HepG2 (cell line): ENCODE measurements around the gene LRRC32. TPM values are rescaled to one million over a fixed set of nuclear protein-coding genes. Genes with fewer than 3 reads are reported as not detected.

Experiments used
- ATAC-seq: fragments of 200-7000 bp; cut with Tn5 transposase; 3 replicates; pipeline ENCODE4 v1.9.1; 2020; ENCODE audit warnings: mild to moderate bottlenecking, moderate library complexity
- BruUV-seq: library from RNA; stranded (reverse); fragments of 400-500 nt; replicated peaks from 2 replicates; lab custom pipeline; 2021; lab: Mats Ljungman, UMichigan
- CTCF ChIA-PET: fragments of 300-600 bp; formaldehyde crosslinking; extraction: SDS; loops from one replicate; lab custom pipeline; 2021; ENCODE audit warnings: low total read pairs, inconsistent platforms, low intra/inter-chr PET ratio; lab: Yijun Ruan, JAX
- POLR2A ChIA-PET: fragments of 350-600 bp; sonication (Branson Sonifier 250); formaldehyde crosslinking; loops from one replicate; lab custom pipeline; 2020; ENCODE audit warnings: antibody characterized with exemption, inconsistent platforms; lab: Yijun Ruan, JAX
- DNase-seq: peaks from one replicate; pipeline ENCODE4 v3.0.0-alpha.2; 2015; ENCODE audit warnings: low spot score
- FAIRE-seq: peaks from 3 replicates; lab custom pipeline; 2011; peaks lifted over from hg19 to GRCh38; lab: Jason Lieb, UNC
- H2AFZ ChIP-seq: one replicate; pipeline ENCODE4 v1.6.1; 2011; ENCODE audit warnings: low read length, inconsistent platforms
- H3K27ac ChIP-seq: fragments of 300-600 bp; 3 replicates; pipeline ENCODE4 v1.8.0; 2011; ENCODE audit warnings: mixed run types, mild to moderate bottlenecking, mixed read lengths, low read length, inconsistent platforms; ENCODE audit not compliant: insufficient read depth; ENCODE audit errors: extremely low read length
- H3K27me3 ChIP-seq, 2 experiments: fragments of 200-600 bp in 1 of 2; 2 replicates in 1 of 2; 3 replicates in 1 of 2; pipeline versions ENCODE4 v1.6.0 to v1.8.0; 2011; ENCODE audit warnings: low read length in 2 of 2, mild to moderate bottlenecking in 2 of 2, moderate library complexity in 2 of 2, inconsistent platforms in 1 of 2; ENCODE audit not compliant: insufficient read depth in 2 of 2, control insufficient read depth in 1 of 2
- H3K36me3 ChIP-seq, 2 experiments: fragments of 200-600 bp in 1 of 2; replicated peaks in 1 of 2; 2 replicates in 1 of 2; 3 replicates in 1 of 2; pipeline versions ENCODE4 v1.5.1 to v1.8.0; 2011; ENCODE audit warnings: low read length in 2 of 2, inconsistent platforms in 1 of 2; ENCODE audit not compliant: insufficient read depth in 2 of 2, control insufficient read depth in 1 of 2
- H3K4me1 ChIP-seq: 2 replicates; pipeline ENCODE4 v1.5.1; 2012; ENCODE audit warnings: low read length, inconsistent platforms; ENCODE audit not compliant: insufficient read depth
- H3K4me2 ChIP-seq: 2 replicates; pipeline ENCODE4 v1.6.0; 2011; ENCODE audit warnings: low read depth, low read length, inconsistent platforms
- H3K4me3 ChIP-seq, 3 experiments: fragments of 200-600 bp in 1 of 3; sonication (generic), shearing (Covaris generic) in 1 of 3; replicated peaks in 1 of 3; 2 replicates each; pipeline ENCODE4 v1.5.1; 2011 to 2016; ENCODE audit warnings: low read length in 3 of 3, inconsistent platforms in 2 of 3, low read depth in 2 of 3, mild to moderate bottlenecking in 2 of 3, control low read depth in 1 of 3, mixed read lengths in 1 of 3; ENCODE audit not compliant: insufficient read depth in 1 of 3
- H3K79me2 ChIP-seq: one replicate; pipeline ENCODE4 v1.6.1; 2011; ENCODE audit warnings: low read length, inconsistent platforms; ENCODE audit not compliant: insufficient read depth
- H3K9ac ChIP-seq: 2 replicates; pipeline ENCODE4 v1.6.0; 2011; ENCODE audit warnings: mild to moderate bottlenecking, low read depth, low read length, inconsistent platforms; ENCODE audit not compliant: insufficient read depth
- H3K9me3 ChIP-seq: 2 replicates; pipeline ENCODE4 v1.5.1; 2012; ENCODE audit warnings: mild to moderate bottlenecking, low read length
- H4K20me1 ChIP-seq: 2 replicates; pipeline ENCODE4 v1.6.0; 2011; ENCODE audit warnings: inconsistent platforms, mild to moderate bottlenecking, low read length, moderate library complexity; ENCODE audit not compliant: insufficient read depth
- NR2F6 ChIP-seq, 2 experiments: IDR thresholded peaks; 2 replicates each; pipeline ENCODE4 v1.6.1; 2016; ENCODE audit warnings: antibody characterized with exemption in 1 of 2, mild to moderate bottlenecking in 1 of 2
- PAXIP1 ChIP-seq: sonication (generic); formaldehyde crosslinking; conservative IDR thresholded peaks from 2 replicates; pipeline ENCODE4 v1.4.0; 2020; ENCODE audit warnings: mild to moderate bottlenecking, missing genetic modification reagents, moderate library complexity
- SAP130 ChIP-seq: IDR thresholded peaks from 2 replicates; pipeline ENCODE4 v1.6.1; 2016; ENCODE audit warnings: low read depth
- SRF ChIP-seq: IDR thresholded peaks from 2 replicates; pipeline ENCODE4 v1.6.1; 2011; ENCODE audit warnings: mild to moderate bottlenecking, low read depth, low read length, moderate library complexity
- TAF1 ChIP-seq: sonication (generic); formaldehyde crosslinking; IDR thresholded peaks from 2 replicates; pipeline ENCODE4 v1.4.0; 2020; ENCODE audit warnings: missing genetic modification reagents
- ZFX ChIP-seq: sonication (generic); formaldehyde crosslinking; IDR thresholded peaks from 2 replicates; pipeline ENCODE4 v1.4.0; 2020; ENCODE audit warnings: mild to moderate bottlenecking, low read depth, missing genetic modification reagents, moderate library complexity
- ZNF10 ChIP-seq: sonication (generic); formaldehyde crosslinking; IDR thresholded peaks from 2 replicates; pipeline ENCODE4 v1.4.0; 2020; ENCODE audit warnings: mild to moderate bottlenecking, low read depth, missing genetic modification reagents, borderline replicate concordance
- ZNF629 ChIP-seq: sonication (generic); formaldehyde crosslinking; conservative IDR thresholded peaks from 2 replicates; pipeline ENCODE4 v1.5.0; 2020; ENCODE audit warnings: missing genetic modification reagents
- WGBS: methylation state at CpG from one replicate; pipeline ENCODE4 v1.1.6; 2017; ENCODE audit warnings: low lambda C conversion rate; 5-methylcytosine and 5-hydroxymethylcytosine counted together
- in situ Hi-C: cut with HindIII; loops from 2 replicates; pipeline ENCODE4 v1.10.0; 2017; ENCODE audit warnings: low pct_unique_long_range_greater_than_20kb; ENCODE audit not compliant: extremely low pct_ligation_motif_present
- intact Hi-C: fragments of 100-400 bp; cut with micrococcal nuclease; formaldehyde crosslinking; loops from one replicate; pipeline ENCODE4 v1.10.0; 2022; ENCODE audit not compliant: unreplicated experiment
- polyA plus RNA-seq, 8 experiments: library from polyadenylated mRNA; depleted of rRNA in 3 of 8; stranded (reverse) in 7 of 8; unstranded in 1 of 8; fragments of >200 nt; fragmentation: Illumina TruSeq in 4 of 8; extraction: Trizol in 4 of 8; gene quantifications; 2 replicates each; pipeline versions ENCODE4 v1.2.1 to v1.2.3, GENCODE V29; 2011 to 2016; ENCODE audit warnings: low read depth in 4 of 8, missing spikeins in 1 of 8, mixed read lengths in 1 of 8; ENCODE audit not compliant: insufficient read depth in 1 of 8
- total RNA-seq, 5 experiments: library from RNA; depleted of rRNA; stranded (reverse); fragments of >200 nt; fragmentation: Illumina TruSeq; extraction: Trizol; gene quantifications; 2 replicates each; pipeline ENCODE4 v1.2.3, GENCODE V29; 2016; ENCODE audit warnings: low read depth in 1 of 5
- TF ChIP-seq, protein P1 (sequence below): IDR thresholded peaks from 2 replicates; pipeline ENCODE4 v1.6.1; 2016
- TF ChIP-seq, protein P2 (sequence below): sonication (generic); formaldehyde crosslinking; IDR thresholded peaks from 2 replicates; pipeline ENCODE4 v1.5.1; 2020; ENCODE audit warnings: mild to moderate bottlenecking, missing genetic modification reagents, borderline replicate concordance

LRRC32 gene
- total and polyA plus RNA-seq, 2 of the 13 experiments (the other 11 are each of a cell fraction or from before 2014, with no cell fraction given): 0.07 TPM; not detected in 1

DNA sequence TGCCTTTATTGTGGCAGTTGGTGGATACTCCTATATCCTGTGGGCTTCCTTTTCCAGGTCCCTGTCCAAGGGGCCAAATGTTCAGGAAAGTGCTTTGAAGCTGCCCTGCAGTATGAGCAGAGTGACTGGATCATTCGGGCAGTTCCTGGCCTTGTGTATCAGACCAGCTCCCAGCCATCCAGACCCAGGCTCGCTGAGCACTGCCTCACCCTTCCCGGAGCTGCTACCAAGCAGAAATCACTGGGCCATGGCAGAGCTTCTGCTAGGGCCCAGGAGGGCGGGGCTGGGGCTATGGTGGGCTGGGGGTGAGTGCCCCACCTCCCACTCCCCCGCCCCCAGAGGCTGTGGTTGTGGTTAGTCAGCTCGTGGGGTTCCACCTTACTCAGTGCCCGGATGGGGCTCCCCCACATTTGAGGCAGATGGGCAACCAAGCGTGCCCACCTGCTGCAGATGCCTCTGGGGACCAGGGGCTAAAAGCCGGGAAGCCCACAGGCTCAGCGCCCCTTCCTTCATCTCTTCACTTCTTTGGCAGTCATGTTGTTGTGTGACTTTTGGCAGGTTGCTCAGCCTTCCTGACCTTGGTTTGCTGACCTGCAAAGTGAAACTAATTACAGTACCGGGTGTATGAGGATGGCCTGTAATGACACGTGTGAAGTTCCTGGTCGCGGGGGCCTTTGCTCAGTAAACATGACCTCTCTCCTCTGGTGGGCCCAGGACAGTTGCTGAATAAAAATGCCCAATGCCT is 2.1 kb upstream of the LRRC32 start:
- ChIA-PET CTCF (no interaction called here), POLR2A (no interaction called here)
- H3K27me3 ChIP-seq: peaks cover 2 to 52% of the 10 kb centered on the region in 2 experiments; a peak in 4 of 5 replicates
- TF ChIP-seq ZFX (CRISPR knock-in tag) (0 out of 2 replicates have a peak, but pooled peaks have one; percentile 21), ZNF629 (CRISPR knock-in tag) (no peak), ZNF10 (no peak), PAXIP1 (0 out of 2 replicates have a peak, but pooled peaks have one; percentile 13), NR2F6 (IDR thresholded peaks at IDR 0.05) (peak; percentile 19; the same call in 1 of the 2 replicates), NR2F6 (CRISPR knock-in tag; IDR thresholded peaks at IDR 0.05) (0 out of 2 replicates have a peak, but pooled peaks have one; percentile 12), SAP130 (CRISPR knock-in tag) (0 out of 2 replicates have a peak, but pooled peaks have one; percentile 13), TAF1 (CRISPR knock-in tag) (no peak), SRF (no peak)
- TF ChIP-seq, protein P1, sequence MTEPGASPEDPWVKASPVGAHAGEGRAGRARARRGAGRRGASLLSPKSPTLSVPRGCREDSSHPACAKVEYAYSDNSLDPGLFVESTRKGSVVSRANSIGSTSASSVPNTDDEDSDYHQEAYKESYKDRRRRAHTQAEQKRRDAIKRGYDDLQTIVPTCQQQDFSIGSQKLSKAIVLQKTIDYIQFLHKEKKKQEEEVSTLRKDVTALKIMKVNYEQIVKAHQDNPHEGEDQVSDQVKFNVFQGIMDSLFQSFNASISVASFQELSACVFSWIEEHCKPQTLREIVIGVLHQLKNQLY (CRISPR knock-in tag): 0 out of 2 replicates have a peak, but pooled peaks have one; percentile 25
- TF ChIP-seq, protein P2, sequence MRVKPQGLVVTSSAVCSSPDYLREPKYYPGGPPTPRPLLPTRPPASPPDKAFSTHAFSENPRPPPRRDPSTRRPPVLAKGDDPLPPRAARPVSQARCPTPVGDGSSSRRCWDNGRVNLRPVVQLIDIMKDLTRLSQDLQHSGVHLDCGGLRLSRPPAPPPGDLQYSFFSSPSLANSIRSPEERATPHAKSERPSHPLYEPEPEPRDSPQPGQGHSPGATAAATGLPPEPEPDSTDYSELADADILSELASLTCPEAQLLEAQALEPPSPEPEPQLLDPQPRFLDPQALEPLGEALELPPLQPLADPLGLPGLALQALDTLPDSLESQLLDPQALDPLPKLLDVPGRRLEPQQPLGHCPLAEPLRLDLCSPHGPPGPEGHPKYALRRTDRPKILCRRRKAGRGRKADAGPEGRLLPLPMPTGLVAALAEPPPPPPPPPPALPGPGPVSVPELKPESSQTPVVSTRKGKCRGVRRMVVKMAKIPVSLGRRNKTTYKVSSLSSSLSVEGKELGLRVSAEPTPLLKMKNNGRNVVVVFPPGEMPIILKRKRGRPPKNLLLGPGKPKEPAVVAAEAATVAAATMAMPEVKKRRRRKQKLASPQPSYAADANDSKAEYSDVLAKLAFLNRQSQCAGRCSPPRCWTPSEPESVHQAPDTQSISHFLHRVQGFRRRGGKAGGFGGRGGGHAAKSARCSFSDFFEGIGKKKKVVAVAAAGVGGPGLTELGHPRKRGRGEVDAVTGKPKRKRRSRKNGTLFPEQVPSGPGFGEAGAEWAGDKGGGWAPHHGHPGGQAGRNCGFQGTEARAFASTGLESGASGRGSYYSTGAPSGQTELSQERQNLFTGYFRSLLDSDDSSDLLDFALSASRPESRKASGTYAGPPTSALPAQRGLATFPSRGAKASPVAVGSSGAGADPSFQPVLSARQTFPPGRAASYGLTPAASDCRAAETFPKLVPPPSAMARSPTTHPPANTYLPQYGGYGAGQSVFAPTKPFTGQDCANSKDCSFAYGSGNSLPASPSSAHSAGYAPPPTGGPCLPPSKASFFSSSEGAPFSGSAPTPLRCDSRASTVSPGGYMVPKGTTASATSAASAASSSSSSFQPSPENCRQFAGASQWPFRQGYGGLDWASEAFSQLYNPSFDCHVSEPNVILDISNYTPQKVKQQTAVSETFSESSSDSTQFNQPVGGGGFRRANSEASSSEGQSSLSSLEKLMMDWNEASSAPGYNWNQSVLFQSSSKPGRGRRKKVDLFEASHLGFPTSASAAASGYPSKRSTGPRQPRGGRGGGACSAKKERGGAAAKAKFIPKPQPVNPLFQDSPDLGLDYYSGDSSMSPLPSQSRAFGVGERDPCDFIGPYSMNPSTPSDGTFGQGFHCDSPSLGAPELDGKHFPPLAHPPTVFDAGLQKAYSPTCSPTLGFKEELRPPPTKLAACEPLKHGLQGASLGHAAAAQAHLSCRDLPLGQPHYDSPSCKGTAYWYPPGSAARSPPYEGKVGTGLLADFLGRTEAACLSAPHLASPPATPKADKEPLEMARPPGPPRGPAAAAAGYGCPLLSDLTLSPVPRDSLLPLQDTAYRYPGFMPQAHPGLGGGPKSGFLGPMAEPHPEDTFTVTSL (CRISPR knock-in tag): 0 out of 2 replicates have a peak, but pooled peaks have one; percentile 28
- no peaks in the 10 kb centered on the region for H3K79me2 ChIP-seq
- peak overlapping the region; percentile 71 for H3K4me2 ChIP-seq
- no peaks in the 10 kb centered on the region for H3K36me3 ChIP-seq
- in situ Hi-C loops (no loop called here), intact Hi-C loops (no loop called here)
- H4K20me1 ChIP-seq: no peaks in the 10 kb centered on the region
- DNase-seq (no peak), ATAC-seq (peak; percentile 57), FAIRE-seq (no peak)
- WGBS: 11% methylated on average over 5 of the region's 14 CpGs
- no peaks in the 10 kb centered on the region for H3K9me3 ChIP-seq
- H2AFZ ChIP-seq: no peak overlapping the region
- H3K4me3 ChIP-seq: peak overlapping the region in 1 of 3 experiments; percentile 58; a peak in 2 of 6 replicates
- H3K27ac ChIP-seq: no peak overlapping the region
- H3K4me1 ChIP-seq: peaks cover 15% of the 10 kb centered on the region
- no TSS peak for BruUV-seq
- H3K9ac ChIP-seq: no peak overlapping the region
